ENCODE data around the gene GZMB.
"Not testable (repeated sequence)": the region's sequence is repeated elsewhere in the genome, so short reads cannot be mapped to it uniquely, and the experiment has no call there.

GZMB gene

DNA sequence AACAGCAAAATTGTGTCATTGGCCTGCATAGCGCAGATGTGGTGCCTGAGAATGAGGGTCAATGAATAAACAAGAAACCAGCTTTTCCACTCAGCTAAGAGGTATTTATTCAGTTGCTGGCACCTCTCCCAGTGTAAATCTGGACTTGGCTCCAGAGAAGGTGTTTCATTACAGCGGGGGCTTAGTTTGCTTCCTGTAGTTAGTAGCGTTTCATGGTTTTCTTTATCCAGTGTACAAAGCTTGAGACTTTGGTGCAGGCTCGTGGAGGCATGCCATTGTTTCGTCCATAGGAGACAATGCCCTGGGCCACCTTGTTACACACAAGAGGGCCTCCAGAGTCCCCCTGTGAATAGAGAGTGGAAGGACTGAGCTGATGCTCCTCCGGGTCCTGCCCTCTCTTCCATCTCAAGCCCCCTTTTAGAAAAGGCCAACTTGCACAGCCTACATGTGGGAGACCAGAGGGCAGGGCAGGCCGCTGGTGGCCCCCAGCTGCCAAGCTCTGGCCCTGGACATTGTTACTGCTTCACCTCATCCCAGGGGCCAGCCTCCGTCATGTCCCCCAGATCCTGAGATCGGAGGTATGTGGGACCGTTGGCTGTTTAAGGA, 3.0 kb downstream of the GZMB start:
- DNase-seq = no peak

DNA sequence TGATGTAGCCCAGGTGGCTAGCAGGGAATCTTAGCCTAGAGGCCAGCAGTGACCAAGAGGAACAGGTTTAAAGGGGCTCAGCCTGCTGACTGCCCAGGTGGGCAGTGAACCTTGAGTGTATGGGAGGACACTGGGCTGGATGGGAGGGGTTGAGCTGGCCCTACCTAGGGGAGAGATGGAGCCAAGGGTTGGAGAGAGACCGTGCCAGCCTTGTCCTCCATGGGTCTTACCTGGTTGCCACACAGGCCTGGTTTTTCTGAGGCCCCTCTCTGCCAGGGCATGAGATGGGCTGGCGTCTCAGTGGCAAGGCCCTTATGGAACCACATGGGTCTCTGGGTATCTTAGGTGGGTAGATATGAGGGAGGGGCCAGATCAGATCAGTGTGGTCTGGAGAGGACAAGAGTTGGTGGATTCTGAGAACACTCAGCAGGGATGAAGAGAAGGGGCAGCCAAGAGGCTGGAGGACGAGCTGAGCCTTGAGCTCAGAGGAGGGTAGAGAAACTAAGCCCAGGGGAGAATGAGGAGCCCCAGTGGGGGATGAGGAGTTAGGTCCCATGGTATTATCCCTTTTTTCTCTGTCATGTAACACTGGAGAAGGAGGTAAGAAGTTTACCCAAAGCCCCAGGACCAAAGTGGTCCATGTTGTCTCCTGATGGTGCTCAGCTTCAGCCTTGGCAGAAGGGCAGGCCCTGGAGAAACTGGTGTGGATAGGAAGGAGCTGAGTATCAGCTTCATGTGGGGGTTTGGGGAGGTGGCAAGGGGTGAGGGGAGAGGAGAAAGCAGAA, 3.7 kb downstream of the GZMB start:
- DNase-seq = no peak

GRCh38 chr14:24629521-24629920, 4.5 kb downstream of the GZMB start:
- no peak for DNase-seq

DNA sequence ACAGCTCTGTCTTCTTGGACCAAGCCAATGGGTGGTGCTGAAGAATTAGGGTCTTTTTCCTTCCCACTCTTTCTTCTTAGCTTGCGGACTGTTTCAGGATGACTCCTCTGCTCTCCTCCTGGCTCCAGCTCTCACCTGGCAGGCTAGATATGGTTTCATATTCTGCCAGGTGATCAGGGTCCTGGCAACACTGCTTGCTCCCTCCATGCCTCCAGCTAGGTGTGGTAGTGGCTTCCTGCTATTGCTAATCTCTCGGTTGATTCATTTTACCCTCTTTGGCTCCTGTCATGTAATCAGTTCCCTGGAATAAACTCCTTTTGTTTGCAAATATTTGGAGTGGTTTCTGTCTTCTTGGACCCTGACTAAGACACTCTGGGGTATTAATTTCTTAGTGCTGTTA, 20.2 kb downstream of the GZMB start:
- no peak for DNase-seq

GRCh38 chr14:24613241-24613640, 20.7 kb downstream of the GZMB start:
- DNase-seq = no peak

GRCh38 chr14:24612196-24612595, 21.8 kb downstream of the GZMB start:
- no peak for DNase-seq

GRCh38 chr14:24609655-24610344, 24.2 kb downstream of the GZMB start, which contains the start of gene GZMH:
TSS of gene GZMH (minus strand) at chr14:24609685. CDS start at chr14:24609613, 72 bp downstream.
- DNase-seq = no peak

DNA sequence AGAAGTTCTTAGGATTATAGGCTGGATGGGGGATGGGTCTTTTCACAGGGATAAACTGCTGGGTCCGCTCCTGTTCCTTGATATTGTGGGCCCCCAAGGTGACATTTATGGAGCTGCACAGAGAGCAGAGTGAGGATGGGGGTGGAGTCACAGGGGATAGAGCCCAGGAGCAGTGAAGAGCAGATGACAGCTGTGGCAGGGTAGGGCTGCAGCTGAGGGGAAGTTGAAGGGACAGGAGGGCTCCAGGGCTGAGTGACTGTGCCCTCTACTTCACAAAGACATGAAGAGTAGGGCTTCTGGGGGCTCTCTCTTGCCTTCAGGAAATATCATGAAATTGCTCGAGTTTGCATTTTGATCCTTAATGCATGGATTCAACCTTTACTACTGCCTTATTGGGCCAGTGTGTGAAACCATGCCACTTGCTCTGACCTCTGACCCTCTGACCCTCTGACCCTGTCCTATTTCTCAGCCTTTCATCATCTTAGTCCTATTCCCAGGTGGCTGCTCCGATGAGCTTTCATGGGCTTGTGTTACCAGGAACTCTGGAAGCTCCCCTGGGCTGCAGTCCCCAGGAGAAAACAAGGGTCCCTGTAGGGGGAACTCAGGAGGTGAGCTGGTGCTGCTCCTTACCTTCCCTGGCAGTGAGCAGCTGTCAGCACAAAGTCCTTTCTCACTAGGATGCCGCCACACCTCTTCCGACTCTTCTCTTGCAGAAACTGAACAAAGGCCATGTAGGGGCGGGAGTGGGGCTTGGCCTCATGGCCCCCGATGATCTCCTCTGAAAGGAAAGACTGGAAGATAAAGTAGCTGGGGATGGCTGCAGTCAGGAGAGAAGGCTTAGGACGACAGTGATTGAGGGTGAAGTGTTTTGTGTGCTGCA, 26.1 kb downstream of the GZMB start:
- DNase-seq = no peak

- no peak for DNase-seq
Measured at GRCh38 chr14:24607081-24607480, 26.9 kb downstream of the GZMB start.

DNA sequence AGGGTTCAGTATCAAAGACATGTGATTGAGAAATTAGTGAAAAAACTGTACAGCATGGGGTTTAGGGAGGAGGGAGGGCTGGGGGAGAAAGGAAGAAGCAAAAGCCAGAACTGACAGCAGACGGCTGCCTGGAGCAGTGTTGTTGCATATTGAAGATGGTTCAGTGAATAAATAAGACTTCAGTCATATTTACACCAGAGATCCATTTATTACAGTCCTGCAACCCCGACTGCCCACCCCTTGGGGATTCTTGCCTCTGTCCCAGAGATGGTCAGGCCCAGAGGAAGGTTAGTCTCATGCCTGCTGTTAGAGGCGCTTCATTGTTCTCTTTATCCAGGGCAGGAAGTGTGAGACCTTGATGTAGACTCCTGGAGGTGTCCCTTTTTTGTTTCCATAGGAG, 27.7 kb downstream of the GZMB start:
- DNase-seq = no peak

GRCh38 chr14:24605435-24606190, 28.4 kb downstream of the GZMB start:
- no peak for DNase-seq

- DNase-seq = no peak
Measured at GRCh38 chr14:24597403-24597802, 36.6 kb downstream of the GZMB start.

- no peak for DNase-seq
Measured at GRCh38 chr14:24595073-24595808, 38.7 kb downstream of the GZMB start.

DNA sequence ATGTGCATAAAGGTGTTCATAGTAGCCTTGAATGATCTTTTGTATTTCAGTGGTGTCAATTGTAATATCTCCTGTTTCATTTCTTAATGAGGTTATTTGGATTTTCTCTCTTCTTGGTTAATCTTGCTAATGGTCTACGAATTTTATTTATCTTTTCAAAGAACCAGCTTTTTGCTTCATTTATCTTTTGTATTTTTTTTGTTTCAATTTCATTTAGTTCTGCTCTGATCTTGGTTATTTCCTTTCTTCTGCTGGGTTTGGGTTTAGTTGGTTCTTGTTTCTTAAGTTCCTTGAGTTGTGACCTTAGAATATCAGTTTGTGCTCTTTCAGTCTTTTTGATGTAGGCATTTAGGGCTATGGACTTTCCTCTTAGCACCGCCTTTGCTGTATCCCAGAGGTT, 43.0 kb downstream of the GZMB start:
- not testable (repeated sequence) for DNase-seq

- DNase-seq = not testable (repeated sequence)
Measured at GRCh38 chr14:24584402-24584801, 49.6 kb downstream of the GZMB start.
